ENCODE data around the gene MRM2. TPM values are rescaled to one million over a fixed set of nuclear protein-coding genes. Genes with fewer than 3 reads are reported as not detected.

MRM2 gene
- total and polyA plus RNA-seq, 10 of the 15 experiments (the other 5 are each of a cell fraction or from before 2014, with no cell fraction given): 43.2 to 128 (median 71.4) TPM

GRCh38 chr7:2215851-2216250, 26.2 kb downstream of the MRM2 start (continued):
- no peak for TF ChIP-seq ZBTB40 (IDR thresholded peaks at IDR 0.05; ENCODE audit: borderline replicate concordance)
- TF ChIP-seq MTA2 (IDR thresholded peaks at IDR 0.05; ENCODE audit: low read depth): no peak
- no peak for TF ChIP-seq RELB (IDR thresholded peaks at IDR 0.05; ENCODE audit: low read depth)
- TF ChIP-seq USF1 (IDR thresholded peaks at IDR 0.05; ENCODE audit: borderline replicate concordance, extremely low read length, insufficient read depth, low read depth, low read length): no peak
- TF ChIP-seq SREBF2 (IDR thresholded peaks at IDR 0.05; ENCODE audit: low read length): no peak
- no peak for TF ChIP-seq TCF7 (IDR thresholded peaks at IDR 0.05; ENCODE audit: borderline replicate concordance)
